Neural progenitor cell (in vitro differentiated cells): Measurements from ENCODE around the gene ABTB1. TPM values are rescaled to one million over a fixed set of nuclear protein-coding genes. Genes with fewer than 3 reads are reported as not detected.

Source experiments
- DNase-seq: peaks from one replicate; pipeline ENCODE4 v3.0.0-alpha.2; 2016; ENCODE audit warnings: low spot score
- H2AFZ ChIP-seq: fragments of 200-600 bp; sonication (generic); replicated peaks from 2 replicates; pipeline ENCODE4 v1.6.1; 2016; ENCODE audit warnings: antibody characterized with exemption
- H3F3A ChIP-seq: fragments of 200-600 bp; sonication (generic); 2 replicates; pipeline ENCODE4 v1.6.1; 2016; ENCODE audit warnings: antibody characterized with exemption, low read depth
- H3K27ac ChIP-seq: fragments of 200-600 bp; sonication (generic); 2 replicates; pipeline ENCODE4 v1.5.1; 2016; ENCODE audit warnings: mild to moderate bottlenecking
- H3K27me3 ChIP-seq: fragments of 200-600 bp; sonication (generic); 2 replicates; pipeline ENCODE4 v1.6.1; 2016; ENCODE audit warnings: mild to moderate bottlenecking, moderate library complexity
- H3K36me3 ChIP-seq: fragments of 200-600 bp; sonication (generic); 2 replicates; pipeline ENCODE4 v1.5.1; 2016
- H3K4me1 ChIP-seq: fragments of 200-600 bp; sonication (generic); 2 replicates; pipeline ENCODE4 v1.6.1; 2016; ENCODE audit warnings: mixed run types
- H3K4me2 ChIP-seq: fragments of 200-600 bp; sonication (generic); 2 replicates; pipeline ENCODE4 v1.6.1; 2016
- H3K4me3 ChIP-seq: fragments of 200-600 bp; sonication (generic); 2 replicates; pipeline ENCODE4 v1.5.1; 2016
- H3K79me2 ChIP-seq: fragments of 200-600 bp; sonication (generic); 2 replicates; pipeline ENCODE4 v1.6.1; 2016; ENCODE audit warnings: low read depth
- H3K9ac ChIP-seq: fragments of 200-600 bp; sonication (generic); 2 replicates; pipeline ENCODE4 v1.6.1; 2016
- H3K9me3 ChIP-seq: fragments of 200-600 bp; sonication (generic); 2 replicates; pipeline ENCODE4 v1.5.1; 2016; ENCODE audit warnings: low read depth
- H4K20me1 ChIP-seq: fragments of 200-600 bp; sonication (generic); 2 replicates; pipeline ENCODE4 v1.6.1; 2016; ENCODE audit warnings: low read depth
- H3K27ac Mint-ChIP-seq: 3 replicates; pipeline ENCODE4 v1.8.0; 2021; ENCODE audit warnings: mixed read lengths
- H3K27me3 Mint-ChIP-seq: 2 replicates; pipeline ENCODE4 v1.8.0; 2022; ENCODE audit warnings: low read depth, mild to moderate bottlenecking, inconsistent platforms, moderate library complexity, mixed read lengths; ENCODE audit not compliant: insufficient read depth
- H3K36me3 Mint-ChIP-seq: 3 replicates; pipeline ENCODE4 v1.8.0; 2021; ENCODE audit warnings: mixed read lengths
- H3K4me1 Mint-ChIP-seq: 3 replicates; pipeline ENCODE4 v1.8.0; 2021; ENCODE audit warnings: mixed read lengths
- H3K4me3 Mint-ChIP-seq: 3 replicates; pipeline ENCODE4 v1.8.0; 2021; ENCODE audit warnings: mild to moderate bottlenecking, moderate library complexity, mixed read lengths
- H3K9me3 Mint-ChIP-seq: 3 replicates; pipeline ENCODE4 v1.8.0; 2020; ENCODE audit warnings: mixed read lengths
- EZH2 ChIP-seq: fragments of 200-600 bp; sonication (generic); IDR thresholded peaks from 2 replicates; pipeline ENCODE4 v1.6.1; 2017; ENCODE audit warnings: antibody characterized with exemption, mild to moderate bottlenecking, moderate library complexity
- EZH2phosphoT487 ChIP-seq: fragments of 200-600 bp; sonication (generic); IDR thresholded peaks from 2 replicates; pipeline ENCODE4 v1.6.1; 2017; ENCODE audit warnings: antibody characterized with exemption
- total RNA-seq: library from RNA; depleted of rRNA; stranded (reverse); fragments of >200 nt; gene quantifications from 2 replicates; pipeline ENCODE4 v1.2.3, GENCODE V29; 2015; ENCODE audit warnings: low replicate concordance
- TF ChIP-seq, protein P1 (sequence below): fragments of 200-600 bp; sonication (generic); IDR thresholded peaks from 2 replicates; pipeline ENCODE4 v1.5.1; 2017; ENCODE audit warnings: antibody characterized with exemption, mild to moderate bottlenecking

The ABTB1 gene
- total RNA-seq, 1 donor from 2014 or later, result 2.4 TPM

DNA sequence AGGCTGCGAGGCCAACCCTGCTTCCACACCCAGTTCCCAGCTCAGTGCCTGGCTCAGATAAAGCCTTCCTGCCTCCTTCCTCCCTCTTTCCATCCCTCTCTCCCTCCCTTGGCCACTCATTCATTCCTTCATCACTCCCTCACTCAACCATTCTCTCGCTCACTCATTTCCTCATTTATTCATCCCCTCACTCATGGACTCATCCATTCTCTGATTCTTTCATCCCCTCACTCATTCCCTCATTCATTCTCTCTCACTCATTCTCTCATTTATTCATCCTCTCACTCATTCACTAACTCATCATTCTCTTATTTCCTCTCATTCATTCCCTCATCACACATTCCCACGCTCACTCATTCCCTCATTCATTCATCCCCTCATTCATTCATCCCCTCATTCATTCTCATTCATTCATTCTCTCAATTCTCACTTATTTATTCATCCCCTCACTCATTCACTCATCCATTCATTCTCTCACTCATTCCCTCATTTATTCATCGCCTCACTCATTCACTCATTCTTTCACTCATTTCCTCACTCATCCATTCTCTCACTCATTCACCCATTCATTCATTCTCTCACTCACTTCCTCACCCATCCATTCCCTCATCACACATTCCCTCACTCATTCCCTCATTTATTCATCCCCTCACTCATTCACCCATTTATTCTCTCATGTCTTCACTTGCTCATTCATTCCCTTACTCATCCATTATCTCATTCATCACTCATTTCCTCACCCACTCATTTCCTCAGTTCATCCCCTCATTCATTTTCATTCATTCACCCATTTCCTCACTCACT lies 13.2 kb downstream of the ABTB1 start:
- peaks cover 28% of the 10 kb centered on the region for H3K4me1 ChIP-seq
- no peak overlapping the region for H3K4me2 ChIP-seq
- no peaks in the 10 kb centered on the region for H4K20me1 ChIP-seq
- no peak overlapping the region for H3K4me3 Mint-ChIP-seq
- no peak for DNase-seq
- H3K36me3 Mint-ChIP-seq, result no peaks in the 10 kb centered on the region
- H3K27ac Mint-ChIP-seq, result no peak overlapping the region
- no peak overlapping the region for H3K27ac ChIP-seq
- H3K9me3 ChIP-seq, result no peaks in the 10 kb centered on the region
- H3K27me3 ChIP-seq, result no peaks in the 10 kb centered on the region
- no peak overlapping the region for H2AFZ ChIP-seq
- H3K79me2 ChIP-seq, result no peaks in the 10 kb centered on the region
- H3K27me3 Mint-ChIP-seq, result peaks cover 7% of the 10 kb centered on the region
- peaks cover 14% of the 10 kb centered on the region for H3K4me1 Mint-ChIP-seq
- no peaks in the 10 kb centered on the region for H3K9me3 Mint-ChIP-seq
- TF ChIP-seq, protein P1, sequence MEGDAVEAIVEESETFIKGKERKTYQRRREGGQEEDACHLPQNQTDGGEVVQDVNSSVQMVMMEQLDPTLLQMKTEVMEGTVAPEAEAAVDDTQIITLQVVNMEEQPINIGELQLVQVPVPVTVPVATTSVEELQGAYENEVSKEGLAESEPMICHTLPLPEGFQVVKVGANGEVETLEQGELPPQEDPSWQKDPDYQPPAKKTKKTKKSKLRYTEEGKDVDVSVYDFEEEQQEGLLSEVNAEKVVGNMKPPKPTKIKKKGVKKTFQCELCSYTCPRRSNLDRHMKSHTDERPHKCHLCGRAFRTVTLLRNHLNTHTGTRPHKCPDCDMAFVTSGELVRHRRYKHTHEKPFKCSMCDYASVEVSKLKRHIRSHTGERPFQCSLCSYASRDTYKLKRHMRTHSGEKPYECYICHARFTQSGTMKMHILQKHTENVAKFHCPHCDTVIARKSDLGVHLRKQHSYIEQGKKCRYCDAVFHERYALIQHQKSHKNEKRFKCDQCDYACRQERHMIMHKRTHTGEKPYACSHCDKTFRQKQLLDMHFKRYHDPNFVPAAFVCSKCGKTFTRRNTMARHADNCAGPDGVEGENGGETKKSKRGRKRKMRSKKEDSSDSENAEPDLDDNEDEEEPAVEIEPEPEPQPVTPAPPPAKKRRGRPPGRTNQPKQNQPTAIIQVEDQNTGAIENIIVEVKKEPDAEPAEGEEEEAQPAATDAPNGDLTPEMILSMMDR, result no peak
- TF ChIP-seq EZH2phosphoT487, result no peak
- TF ChIP-seq EZH2, result no peak
- no peaks in the 10 kb centered on the region for H3K36me3 ChIP-seq
- peaks cover 16% of the 10 kb centered on the region for H3F3A ChIP-seq
- no peak overlapping the region for H3K4me3 ChIP-seq
- no peak overlapping the region for H3K9ac ChIP-seq

DNA sequence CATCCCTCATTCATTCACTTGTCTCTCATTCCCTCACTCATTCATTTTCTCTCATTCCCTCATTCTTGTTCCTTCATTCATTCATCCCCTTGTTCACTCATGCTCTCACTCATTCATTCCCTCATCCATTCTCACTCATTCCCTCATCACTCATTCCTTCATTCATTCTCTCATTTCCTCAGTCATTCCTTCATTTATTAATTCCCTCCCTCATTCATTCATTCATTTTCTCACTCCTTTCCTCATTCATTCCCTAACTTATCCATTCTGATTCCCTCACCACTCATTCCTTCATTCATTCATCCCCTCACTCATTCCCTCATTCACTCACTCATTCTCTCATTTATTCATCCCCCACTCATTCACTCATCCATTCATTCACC lies 13.8 kb downstream of the ABTB1 start:
- no peaks in the 10 kb centered on the region for H3K36me3 Mint-ChIP-seq
- Histone ChIP-seq H2AFZ (no peak overlapping the region), H3K4me1 (peaks cover 28% of the 10 kb centered on the region), H3K36me3 (no peaks in the 10 kb centered on the region), H3F3A (peaks cover 16% of the 10 kb centered on the region), H3K9me3 (no peaks in the 10 kb centered on the region), H3K27ac (no peak overlapping the region), H4K20me1 (no peaks in the 10 kb centered on the region), H3K4me2 (no peak overlapping the region), H3K9ac (no peak overlapping the region), H3K4me3 (no peak overlapping the region), H3K27me3 (no peaks in the 10 kb centered on the region), H3K79me2 (no peaks in the 10 kb centered on the region)
- TF ChIP-seq, protein P1, result no peak
- TF ChIP-seq EZH2phosphoT487, result no peak
- TF ChIP-seq EZH2, result no peak
- H3K27ac Mint-ChIP-seq, result no peak overlapping the region
- peaks cover 7% of the 10 kb centered on the region for H3K27me3 Mint-ChIP-seq
- no peak overlapping the region for H3K4me3 Mint-ChIP-seq
- DNase-seq, result no peak
- H3K4me1 Mint-ChIP-seq, result peaks cover 12% of the 10 kb centered on the region
- H3K9me3 Mint-ChIP-seq, result no peaks in the 10 kb centered on the region

DNA sequence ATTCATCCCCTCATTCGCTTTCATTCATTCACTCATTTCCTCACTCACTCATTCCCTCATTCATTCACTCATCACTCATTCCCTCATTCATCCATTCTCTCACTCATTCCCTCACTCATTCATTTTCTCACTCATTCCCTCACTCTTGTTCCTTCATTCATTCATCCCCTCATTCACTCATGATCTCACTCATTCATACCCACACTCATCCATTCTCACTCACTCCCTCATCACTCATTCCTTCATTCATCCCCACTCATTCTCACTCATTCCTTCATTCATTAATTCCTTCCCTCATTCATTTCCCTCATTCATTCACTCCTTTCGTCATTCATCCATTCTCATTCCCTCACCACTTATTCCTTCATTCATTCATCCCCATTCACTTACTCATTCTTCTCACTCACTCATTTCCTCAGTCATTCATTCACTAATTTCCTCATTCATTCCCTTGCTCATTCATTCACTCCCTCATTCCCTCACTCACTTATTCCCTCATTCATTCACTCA lies 14.5 kb downstream of the ABTB1 start:
- H3K36me3 ChIP-seq, result no peaks in the 10 kb centered on the region
- no peaks in the 10 kb centered on the region for H3K27me3 ChIP-seq
- H3K4me2 ChIP-seq, result no peak overlapping the region
- Mint-ChIP-seq H3K4me3 (no peak overlapping the region), H3K27ac (no peak overlapping the region), H3K9me3 (no peaks in the 10 kb centered on the region), H3K4me1 (peaks cover 12% of the 10 kb centered on the region), H3K36me3 (no peaks in the 10 kb centered on the region), H3K27me3 (peaks cover 7% of the 10 kb centered on the region)
- no peaks in the 10 kb centered on the region for H3K9me3 ChIP-seq
- DNase-seq, result no peak
- no peak overlapping the region for H3K4me3 ChIP-seq
- TF ChIP-seq, protein P1, result no peak
- TF ChIP-seq EZH2 (no peak), EZH2phosphoT487 (no peak)
- H3F3A ChIP-seq, result peaks cover 16% of the 10 kb centered on the region
- H2AFZ ChIP-seq, result no peak overlapping the region
- H3K9ac ChIP-seq, result no peak overlapping the region
- no peaks in the 10 kb centered on the region for H3K79me2 ChIP-seq
- H4K20me1 ChIP-seq, result no peaks in the 10 kb centered on the region
- peaks cover 28% of the 10 kb centered on the region for H3K4me1 ChIP-seq
- H3K27ac ChIP-seq, result no peak overlapping the region
